ENCODE data around the gene ST8SIA6.
"Not testable (repeated sequence)": the region's sequence is repeated elsewhere in the genome, so short reads cannot be mapped to it uniquely, and the experiment has no call there.

ST8SIA6 gene

GRCh38 chr10:17454161-17455014 lies at the start of gene ST8SIA6:
Gene ST8SIA6 (minus strand): TSS chr10:17454595. CDS start chr10:17454255, 340 bp downstream.
- no peak for DNase-seq

GRCh38 chr10:17503795-17504194 lies 49.4 kb upstream of the ST8SIA6 start:
- DNase-seq, result no peak

GRCh38 chr10:17502814-17503213 lies 48.4 kb upstream of the ST8SIA6 start:
- DNase-seq, result no peak

- not testable (repeated sequence) for DNase-seq
These were observed 44.6 kb upstream of the ST8SIA6 start for GRCh38 chr10:17499014-17499413.

- DNase-seq, result no peak
These were observed 43.1 kb upstream of the ST8SIA6 start for GRCh38 chr10:17497446-17498030.

GRCh38 chr10:17494626-17495260 lies 40.3 kb upstream of the ST8SIA6 start:
- no peak for DNase-seq

- no peak for DNase-seq
These were observed 34.5 kb upstream of the ST8SIA6 start for GRCh38 chr10:17488848-17489247.

- no peak for DNase-seq
These were observed 28.7 kb upstream of the ST8SIA6 start for GRCh38 chr10:17483079-17483478.

- DNase-seq, result no peak
These were observed 25.4 kb upstream of the ST8SIA6 start for GRCh38 chr10:17479822-17480221.

- no peak for DNase-seq
These were observed 24.7 kb upstream of the ST8SIA6 start for GRCh38 chr10:17479015-17479615.

GRCh38 chr10:17476073-17476472 lies 21.7 kb upstream of the ST8SIA6 start:
- DNase-seq, result no peak

- no peak for DNase-seq
These were observed 21.3 kb upstream of the ST8SIA6 start for GRCh38 chr10:17475661-17476060.

- no peak for DNase-seq
These were observed 20.4 kb upstream of the ST8SIA6 start for GRCh38 chr10:17474595-17475323.

GRCh38 chr10:17473228-17473950 lies 19.0 kb upstream of the ST8SIA6 start:
- DNase-seq, result no peak

- no peak for DNase-seq
These were observed 18.3 kb upstream of the ST8SIA6 start for GRCh38 chr10:17472481-17473227.

GRCh38 chr10:17470246-17470645 lies 15.9 kb upstream of the ST8SIA6 start:
- no peak for DNase-seq

- DNase-seq, result no peak
These were observed 11.1 kb upstream of the ST8SIA6 start for GRCh38 chr10:17465328-17466125.

- no peak for DNase-seq
These were observed 10.2 kb upstream of the ST8SIA6 start for GRCh38 chr10:17464545-17464944.

- no peak for DNase-seq
These were observed 6.4 kb upstream of the ST8SIA6 start for GRCh38 chr10:17460756-17461155.

GRCh38 chr10:17457083-17457482 lies 2.7 kb upstream of the ST8SIA6 start:
- DNase-seq, result no peak

Measured in SW 1271 (cell line).